Stimulated activated CD8-positive, alpha-beta memory T cell treated with anti-CD3 and anti-CD28 coated beads, Interleukin-7, amount 100 ng/mL, for 1 hour (primary cell): ENCODE data around the gene PRKCE.
"Not testable (repeated sequence)": the region's sequence is repeated elsewhere in the genome, so short reads cannot be mapped to it uniquely, and the experiment has no call there.

Source experiments
- DNase-seq, 2 donors: peaks; one replicate each; pipeline ENCODE4 v3.0.0-alpha.2; 2020; ENCODE audit warnings: low read depth in 2 of 2

Gene PRKCE

DNA sequence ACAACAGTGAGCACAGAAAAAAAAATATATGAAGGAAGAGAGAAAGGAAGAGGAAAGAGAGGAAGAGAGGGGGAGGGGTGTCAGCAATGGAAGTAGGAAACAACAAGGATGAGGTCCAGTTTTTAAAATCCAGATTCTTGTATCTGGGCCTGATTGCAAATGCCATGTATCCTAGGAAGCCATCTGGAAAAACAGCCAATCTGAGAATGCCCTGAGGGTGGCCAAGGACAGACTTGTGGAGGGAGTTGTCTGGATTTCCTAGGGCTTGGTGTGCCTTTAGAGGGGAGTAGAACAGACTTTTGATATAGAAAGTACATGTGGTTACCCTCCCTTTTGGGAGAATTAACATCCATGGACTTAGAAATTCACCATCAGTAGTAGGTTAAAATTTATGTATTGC, 47.1 kb downstream of the PRKCE start:
- DNase-seq = no peak

DNA sequence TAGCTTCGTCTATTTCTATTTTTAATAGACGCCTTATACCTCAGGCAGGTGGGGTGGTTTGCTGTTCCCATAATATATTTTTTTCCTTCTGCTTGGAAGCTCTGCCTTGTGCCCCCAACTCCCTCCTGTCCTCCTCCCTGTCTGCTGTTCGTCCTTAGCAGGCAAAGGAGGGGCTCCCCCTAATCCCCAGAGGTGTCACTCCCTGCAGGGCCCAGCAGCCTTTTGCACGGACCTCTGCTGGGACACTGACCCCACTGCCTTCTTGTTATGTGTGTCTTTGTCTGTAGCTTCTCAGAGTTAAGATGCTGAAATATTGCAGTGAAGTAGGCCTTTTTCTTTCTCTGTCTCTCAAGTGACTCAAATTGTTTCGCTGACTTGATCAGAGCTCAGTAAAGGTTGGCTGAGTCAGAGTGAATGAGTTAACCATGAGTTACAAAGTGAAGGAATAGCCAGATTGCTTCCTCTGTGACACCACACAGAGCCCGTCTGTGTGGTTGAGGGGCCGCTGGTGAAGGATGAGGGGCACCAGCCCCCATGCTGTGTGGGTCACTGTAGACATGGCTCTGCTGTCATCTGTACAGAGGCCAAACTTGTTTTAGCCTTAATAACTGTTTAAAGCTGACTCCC, 47.7 kb downstream of the PRKCE start:
- no peak for DNase-seq

DNA sequence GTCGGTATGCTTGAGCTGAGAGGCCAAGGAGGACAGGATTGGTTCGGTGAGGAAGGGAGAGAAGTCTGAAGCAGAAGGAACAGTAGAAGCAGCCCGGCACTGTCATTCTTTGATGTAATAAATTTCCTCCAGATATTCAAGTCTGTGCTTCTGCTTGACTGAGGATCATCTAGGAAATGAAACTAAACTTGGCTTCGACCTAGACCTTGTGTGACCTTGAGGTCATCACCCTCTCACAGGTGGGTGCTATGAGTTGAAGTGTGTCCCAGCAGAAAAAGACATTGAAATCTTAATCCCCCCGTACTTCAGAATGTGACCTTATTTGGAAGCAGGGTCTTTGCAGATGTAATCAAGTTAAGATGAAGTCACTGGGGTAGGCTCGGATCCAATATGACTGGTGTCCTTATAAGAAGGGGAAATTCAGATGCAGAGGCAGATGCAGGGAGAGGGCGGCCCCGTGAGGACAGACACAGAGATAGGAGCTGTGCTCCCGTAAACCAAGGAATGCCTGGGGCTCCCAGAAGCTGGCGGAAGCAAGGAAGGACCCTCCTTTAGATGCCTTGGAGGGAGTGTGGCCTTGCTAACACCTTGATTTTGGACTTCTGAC, 49.0 kb downstream of the PRKCE start:
- DNase-seq = no peak

DNA sequence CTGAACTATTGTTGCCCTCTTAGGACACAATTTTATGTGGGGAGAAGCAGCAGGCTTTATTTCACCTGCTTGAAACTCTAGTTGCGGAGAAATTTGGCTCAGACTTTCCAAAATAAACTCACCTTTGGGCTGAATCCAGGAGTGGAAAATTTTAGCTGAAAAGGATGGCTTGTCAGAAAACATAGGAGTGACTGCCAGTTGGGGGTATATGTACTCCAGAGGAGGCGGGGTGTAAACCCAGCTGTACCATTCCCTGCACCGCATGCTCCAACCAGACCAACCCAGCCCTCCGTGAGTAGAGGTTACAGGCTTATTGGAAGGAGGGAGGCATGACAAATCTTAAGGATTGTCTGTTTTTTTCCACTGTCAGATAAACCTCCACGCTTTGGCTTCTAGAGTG, 53.8 kb downstream of the PRKCE start:
- no peak for DNase-seq

DNA sequence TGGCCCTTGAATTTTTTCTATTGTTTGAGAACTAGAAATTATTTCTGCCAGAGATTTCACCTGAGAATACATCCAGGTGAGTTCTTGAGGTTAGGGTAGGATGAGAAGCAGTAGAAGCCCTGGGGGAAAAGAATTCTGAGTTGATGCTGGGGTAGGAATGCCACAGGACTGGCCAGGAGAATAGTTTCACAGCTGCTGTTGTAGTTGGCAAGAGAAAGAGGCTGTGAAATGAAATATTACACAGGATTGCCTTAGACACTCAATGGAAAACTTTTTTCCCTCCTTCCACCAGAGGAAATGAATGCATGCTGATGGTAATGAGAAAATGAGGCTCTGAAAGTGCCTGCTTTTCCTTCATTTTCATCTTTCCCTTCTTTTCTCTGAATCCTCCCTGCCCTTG, 54.6 kb downstream of the PRKCE start:
- DNase-seq = no peak

DNA sequence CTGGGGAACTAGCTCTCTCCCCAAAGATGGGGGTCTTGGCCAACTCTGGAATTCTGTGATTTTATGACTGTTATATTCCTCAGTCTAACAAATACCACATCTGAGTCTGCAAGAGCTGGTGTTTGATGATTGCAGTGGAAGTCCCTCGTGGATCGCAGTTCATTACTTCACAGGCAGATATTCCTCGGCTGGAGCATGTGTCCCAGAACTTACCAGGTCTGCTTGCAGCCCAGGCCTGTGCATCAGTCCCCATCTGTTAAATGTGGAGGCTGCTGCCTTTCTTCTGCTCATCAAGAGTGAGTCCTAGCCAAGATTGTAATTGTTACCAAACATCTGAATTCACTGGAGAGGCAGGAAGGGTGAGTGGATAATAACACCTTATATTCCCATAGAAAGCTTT, 55.5 kb downstream of the PRKCE start:
- no peak for DNase-seq

DNA sequence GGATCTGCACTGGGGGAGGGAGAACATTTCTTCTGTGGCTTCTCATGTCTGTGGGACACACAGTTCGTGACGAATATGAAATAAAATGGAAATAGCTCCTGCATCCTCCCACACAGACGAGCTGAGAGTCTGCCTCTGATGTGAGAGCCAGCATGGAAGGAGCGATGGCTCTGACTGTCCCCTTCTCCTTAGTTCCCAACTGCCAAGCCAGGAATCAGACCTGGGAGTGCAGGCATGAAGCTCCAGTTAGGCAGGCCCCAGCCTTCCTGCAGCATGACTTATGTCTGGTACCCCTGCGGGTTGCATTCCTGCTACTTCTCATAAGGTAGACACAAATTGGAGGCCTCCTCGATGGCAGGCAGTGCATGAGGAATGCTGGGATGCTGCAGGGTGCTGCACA, 56.2 kb downstream of the PRKCE start:
- DNase-seq = no peak

DNA sequence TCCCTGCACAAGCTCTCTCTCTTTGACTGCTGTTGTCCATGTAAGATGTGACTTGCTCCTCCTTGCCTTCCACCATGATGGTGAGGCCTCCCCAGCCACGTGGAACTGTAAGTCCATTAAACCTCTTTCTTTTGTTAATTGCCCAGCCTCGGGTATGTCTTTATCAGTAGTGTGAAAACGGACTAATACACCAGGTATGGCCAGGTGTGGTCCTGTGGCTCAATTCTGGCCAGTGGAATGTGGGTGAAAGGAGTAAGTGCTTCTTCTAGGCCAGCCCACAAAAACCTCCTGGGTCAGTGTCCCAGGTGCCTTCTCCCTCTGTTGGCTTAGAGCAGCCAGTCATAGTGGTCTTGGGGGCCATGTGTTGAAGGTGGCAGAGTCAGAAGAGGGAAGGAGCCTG, 57.0 kb downstream of the PRKCE start:
- no peak for DNase-seq

DNA sequence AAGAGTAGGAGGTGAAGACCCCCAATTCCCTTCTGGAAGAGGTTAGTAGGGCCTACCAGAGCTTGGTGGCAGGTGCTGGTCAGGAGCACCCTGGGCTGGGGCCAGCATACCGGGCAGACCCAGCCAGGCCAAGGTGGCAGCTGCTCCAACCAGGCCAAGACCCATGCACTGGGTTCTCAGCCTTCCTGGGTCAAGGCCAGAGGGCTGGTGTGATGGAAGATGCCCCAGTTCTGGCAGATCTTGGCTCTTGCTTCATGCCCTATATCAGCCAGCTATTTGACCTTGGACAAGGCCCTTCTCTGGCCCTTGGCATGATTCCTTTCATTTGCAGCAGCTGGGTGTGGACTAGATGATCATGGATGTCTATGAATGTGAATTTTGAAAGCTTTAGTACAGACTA, 57.7 kb downstream of the PRKCE start:
- DNase-seq = no peak

DNA sequence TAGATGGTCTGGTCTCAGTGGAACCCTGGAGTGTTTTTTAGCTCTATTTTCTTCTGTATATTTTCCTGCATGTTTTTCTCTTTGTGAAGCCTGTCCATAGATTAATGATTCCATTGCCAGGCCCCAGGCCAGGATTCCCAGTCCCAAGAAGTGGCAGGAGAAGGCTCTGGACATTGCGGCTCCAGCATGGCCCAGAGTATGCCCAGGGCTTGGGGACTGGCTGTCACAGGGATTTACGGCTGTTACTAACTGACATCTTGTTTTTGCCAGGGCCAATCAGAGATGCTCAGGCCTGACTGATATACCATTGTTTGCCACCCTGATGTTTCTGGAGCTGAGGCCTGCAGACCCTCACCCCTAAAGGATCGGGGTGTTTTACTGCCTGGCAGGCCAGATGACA, 59.0 kb downstream of the PRKCE start:
- DNase-seq = no peak

DNA sequence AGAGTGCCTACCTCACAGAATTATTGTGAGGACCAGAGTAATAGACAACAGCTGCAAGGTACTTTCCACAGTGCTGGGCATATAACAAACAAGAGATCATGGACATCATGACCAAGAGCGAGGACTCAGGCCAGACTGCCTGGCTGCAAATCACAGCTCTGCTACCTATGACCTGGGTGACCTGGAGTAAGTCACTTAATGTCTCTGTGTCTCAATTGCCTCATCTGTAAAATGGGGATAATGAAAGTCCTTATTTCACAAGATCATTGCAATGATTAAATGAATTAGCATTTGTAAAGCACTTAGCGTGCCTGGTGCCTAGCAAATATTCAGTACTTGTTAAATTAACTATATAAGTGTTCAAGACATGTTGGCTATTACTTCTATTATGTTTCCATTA, 59.7 kb downstream of the PRKCE start:
- DNase-seq = no peak

DNA sequence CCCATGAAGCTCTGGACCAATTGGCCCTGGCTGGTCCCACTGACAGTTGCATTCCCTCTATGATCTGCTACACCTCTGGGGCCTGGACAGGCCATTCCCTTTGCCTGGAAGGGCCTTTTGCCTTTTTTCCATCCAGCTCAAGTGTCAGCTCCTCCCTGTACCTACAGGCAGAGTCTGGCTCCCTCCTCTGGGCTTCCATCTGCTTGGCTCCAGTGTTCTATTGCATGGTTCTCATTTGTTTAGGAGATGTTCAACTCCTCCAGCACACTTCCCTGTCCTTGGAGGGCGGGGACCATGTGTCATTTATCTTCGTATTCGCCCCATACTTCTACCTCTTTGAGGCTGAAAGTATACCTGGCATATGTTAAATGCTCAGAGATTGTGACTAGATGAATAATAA, 61.1 kb downstream of the PRKCE start:
- no peak for DNase-seq

DNA sequence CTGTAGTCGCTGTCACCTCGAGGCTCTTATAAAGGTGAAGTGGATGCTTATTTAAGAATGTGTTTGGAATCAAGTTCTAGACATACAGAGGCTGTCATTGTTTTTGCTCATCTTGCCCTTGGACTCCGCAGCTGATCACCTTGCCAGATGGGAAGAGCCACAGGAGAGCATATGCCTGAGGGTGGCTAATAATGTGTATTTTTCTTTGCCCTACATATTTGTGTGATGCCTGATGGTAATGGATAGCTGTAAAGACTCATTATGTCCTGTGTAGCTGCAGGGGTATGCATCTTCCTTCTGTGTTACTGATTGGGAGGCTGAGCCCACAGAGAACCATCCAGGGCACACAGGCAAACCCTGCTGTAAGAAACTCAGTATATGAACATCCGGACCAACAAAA, 61.7 kb downstream of the PRKCE start:
- DNase-seq = no peak

DNA sequence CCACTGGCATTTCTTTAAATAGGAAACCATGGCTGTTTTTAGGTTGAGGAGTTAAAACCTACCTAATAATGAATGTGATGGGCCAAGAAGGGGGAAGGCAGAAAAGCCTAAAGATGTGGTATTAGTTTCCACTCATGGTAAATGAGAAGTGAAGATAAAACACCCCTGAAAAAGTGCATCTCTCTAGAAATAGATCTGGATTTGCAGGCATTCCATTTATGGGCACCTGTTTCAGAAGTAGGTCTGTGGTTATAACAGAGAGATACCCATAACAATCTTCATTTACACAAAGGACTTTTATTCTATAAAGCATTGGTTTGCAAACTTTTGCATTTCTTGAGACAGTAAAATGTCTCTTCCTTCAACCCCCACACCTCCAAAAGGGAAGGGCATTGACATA, 62.1 kb downstream of the PRKCE start:
- DNase-seq = no peak

DNA sequence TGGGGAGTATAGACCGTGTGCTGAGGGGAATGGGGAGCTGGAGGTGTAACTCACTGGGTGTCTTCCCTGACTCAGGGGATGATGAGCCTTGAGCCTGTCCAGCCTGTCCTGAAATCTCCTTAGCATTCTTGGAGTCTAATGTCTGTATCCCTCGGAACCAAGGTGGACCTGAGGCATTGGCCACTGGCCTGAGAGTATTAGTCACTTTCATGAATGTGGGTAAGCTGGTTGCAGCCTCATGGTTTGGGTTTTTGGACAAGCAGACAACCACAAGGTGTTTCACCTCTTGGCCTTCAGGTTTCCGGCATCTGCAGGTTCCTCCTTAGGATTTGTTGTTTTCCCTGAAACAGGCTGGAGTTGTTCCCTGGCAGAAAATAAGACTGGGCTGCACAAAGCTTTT, 63.2 kb downstream of the PRKCE start:
- no peak for DNase-seq

DNA sequence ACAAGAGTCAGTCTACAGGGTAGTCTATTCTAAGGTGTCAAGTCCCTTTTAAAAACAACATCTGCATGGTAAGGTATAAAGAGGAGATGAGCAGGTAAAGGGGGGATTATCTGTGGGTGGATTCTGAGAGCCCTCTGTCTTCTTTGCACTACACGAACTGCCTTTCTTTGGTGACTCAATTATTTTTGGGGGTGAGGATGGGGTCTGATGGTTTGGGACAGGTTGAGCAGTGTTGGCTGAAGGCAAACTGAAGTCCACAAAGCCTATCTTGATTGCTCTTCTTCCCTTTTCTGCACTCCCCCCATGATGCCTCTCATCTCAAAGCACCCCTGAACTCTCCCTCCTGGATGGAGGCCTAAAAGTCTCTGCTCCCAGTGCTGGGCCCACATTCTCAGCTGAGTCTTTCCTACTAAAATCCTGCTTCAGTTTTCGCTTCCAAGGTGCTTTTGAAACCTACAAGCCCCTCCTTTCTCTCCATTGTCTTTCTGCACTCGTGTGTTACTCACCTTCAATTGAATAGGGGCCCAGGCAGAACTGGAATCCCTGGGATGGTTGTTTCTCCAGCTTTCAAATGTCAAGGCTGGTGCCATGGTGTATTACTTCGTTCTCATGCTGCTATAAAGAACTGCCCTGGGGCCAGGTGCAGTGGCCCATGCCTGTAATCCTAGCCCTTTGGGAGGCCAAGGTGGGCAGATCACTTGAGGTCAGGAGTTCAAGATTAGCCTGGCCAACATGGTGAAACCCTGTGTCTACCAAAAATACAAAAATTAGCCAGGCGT, 64.3 kb downstream of the PRKCE start:
- no peak for DNase-seq

DNA sequence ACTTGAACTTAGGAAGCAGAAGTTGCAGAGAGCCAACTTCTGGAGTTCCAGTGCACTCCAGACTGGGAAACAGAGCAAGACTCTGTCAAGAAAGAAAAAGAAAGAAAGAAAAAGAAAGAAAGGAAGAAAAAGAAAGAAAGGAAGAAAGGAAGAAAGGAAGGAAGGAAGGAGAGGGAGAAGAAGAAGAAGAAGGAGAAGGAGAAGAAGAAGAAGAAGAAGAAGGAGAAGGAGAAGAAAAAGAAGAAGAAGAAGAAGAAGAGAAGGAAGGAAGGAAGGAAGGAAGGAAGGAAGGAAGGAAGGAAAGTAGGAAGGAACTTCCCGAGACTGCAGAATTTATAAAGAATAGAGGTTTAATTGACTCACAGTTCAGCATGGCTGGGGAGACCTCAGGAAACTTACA, 65.0 kb downstream of the PRKCE start:
- not testable (repeated sequence) for DNase-seq

DNA sequence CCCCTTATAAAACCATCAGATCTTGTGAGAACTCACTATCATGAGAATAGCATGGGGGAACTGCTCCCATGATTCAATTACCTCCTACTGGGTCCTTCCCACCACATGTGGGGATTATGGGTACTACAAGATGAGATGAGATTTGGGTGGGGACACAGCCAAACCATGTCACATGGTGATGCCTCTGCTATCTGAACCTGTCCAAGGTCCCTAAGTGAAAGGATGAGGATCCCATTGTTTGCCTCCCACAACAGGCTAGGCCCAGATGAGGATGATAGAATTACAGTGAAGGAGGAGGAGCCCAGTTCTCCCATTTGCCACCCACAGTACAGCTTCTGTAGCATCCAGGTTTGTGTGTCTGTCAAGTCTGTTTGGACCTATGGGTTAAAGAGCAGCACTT, 65.4 kb downstream of the PRKCE start:
- DNase-seq = no peak

DNA sequence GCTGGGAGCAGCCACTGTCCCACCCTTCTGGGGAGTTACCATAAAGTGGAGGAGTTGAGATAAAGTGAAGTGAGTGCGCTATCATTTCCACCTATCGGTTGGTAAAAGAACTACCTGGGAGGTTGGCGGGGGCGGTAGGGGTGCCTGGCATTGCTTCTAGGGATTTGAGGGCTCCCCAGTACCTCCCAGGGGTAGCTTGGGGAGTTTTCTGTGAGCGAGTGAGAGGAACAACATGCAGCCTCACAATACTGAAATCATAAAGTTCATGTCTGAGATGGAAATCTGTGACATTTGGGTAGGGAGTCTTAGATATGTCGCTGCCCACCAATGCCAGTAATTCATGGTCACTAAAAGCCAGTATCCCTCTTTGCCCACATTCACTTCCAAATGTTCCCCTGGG, 68.7 kb downstream of the PRKCE start:
- no peak for DNase-seq

DNA sequence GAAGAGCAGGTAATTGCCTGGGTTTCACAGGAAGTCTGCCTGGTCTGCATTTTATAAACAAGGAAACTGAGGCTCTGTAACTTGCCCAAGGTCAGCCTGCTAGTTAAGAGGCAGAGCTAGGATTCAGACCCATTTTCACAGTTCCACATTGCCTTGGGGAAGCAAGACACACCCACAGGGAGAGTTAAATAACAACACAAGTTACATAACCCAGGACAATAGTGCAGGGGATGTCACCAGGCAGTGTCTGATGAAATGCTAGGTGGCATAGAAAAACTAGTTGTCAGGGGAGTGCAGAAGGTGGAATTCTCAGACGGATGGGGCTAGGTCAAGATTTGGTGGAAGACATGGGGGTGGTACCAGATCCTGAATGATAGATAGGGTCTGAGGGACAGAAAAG, 69.7 kb downstream of the PRKCE start:
- DNase-seq = no peak

DNA sequence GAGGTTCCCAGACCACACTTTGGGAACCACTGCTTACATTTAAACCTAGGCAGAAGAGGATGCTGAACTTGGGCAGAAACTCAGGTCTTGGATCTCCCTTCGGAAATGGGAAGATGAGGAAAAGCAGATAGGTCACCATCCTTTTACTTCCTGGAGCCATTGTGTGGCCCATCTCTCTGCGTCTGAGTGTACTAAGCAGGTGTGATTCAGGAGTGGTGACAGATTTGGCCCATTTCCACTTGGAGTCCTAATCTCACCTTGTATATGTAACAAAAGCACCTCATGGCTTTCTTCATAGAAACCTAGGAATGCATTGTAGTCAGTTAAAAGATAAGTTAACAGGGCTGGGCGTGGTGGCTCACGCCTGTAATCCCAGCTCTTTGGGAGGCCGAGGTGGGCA, 71.0 kb downstream of the PRKCE start:
- DNase-seq = no peak

DNA sequence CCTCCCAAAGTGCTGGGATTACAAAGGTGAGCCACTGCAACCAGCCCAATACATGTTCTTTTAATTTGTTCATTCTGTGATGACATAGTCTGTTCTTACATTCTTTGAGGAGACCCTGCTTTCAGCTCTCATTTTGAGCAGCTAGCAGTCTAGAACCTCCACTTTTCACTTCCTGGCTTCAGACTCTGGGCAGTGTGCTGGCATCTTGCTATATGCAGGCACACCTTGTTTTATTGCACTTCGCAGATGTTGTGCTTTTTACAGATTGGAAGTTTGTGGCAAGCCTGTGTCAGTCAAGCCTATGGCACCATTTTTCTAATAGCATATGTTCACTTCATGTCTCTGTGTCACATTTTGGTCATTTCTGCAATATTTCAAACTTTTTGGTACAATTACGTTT, 72.4 kb downstream of the PRKCE start:
- no peak for DNase-seq

DNA sequence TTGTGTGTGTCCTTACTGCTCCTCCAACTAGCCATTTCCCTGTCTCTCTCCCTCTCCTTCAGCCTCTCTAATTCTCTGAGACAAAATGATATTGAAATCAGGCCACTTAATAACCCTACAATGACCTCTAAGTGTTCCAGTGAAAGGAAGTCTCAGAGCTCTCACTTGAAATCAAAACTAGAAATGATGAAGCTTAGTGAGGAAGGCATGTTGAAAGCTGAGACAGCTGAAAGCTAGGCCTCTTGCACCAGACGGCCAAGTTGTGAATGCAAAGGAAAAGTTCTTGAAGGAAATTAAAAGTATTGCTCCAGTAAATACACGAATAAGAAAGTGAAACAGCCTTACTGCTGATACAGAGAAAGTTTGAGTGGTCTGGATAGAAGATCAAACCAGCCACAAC, 72.9 kb downstream of the PRKCE start:
- DNase-seq = no peak
